PC-9 (cell line): ENCODE results near the gene CDC14B. TPM values are rescaled to one million over a fixed set of nuclear protein-coding genes. Genes with fewer than 3 reads are reported as not detected.

Source experiments
- BruUV-seq: library from RNA; stranded (reverse); fragments of 400-500 nt; replicated peaks from 2 replicates; lab custom pipeline; 2021; lab: Mats Ljungman, UMichigan
- CTCF ChIA-PET: fragments of 300-600 bp; sonication (Branson Sonifier 250); formaldehyde crosslinking; loops from one replicate; lab custom pipeline; 2022; ENCODE audit warnings: antibody characterized with exemption; lab: Charles Lee
- POLR2A ChIA-PET: fragments of 300-600 bp; sonication (Branson Sonifier 250); formaldehyde crosslinking; loops from one replicate; lab custom pipeline; 2022; ENCODE audit warnings: antibody characterized with exemption; ENCODE audit not compliant: unreplicated experiment; lab: Charles Lee
- DNase-seq, 2 experiments: peaks; one replicate each; pipeline versions ENCODE4 v3.0.0 to v3.0.0-alpha.2; 2015 to 2022; ENCODE audit warnings: mixed read lengths in 1 of 2
- H2AFZ ChIP-seq: fragments of 200-600 bp; sonication (generic); 2 replicates; pipeline ENCODE4 v1.8.1; 2017; ENCODE audit warnings: antibody characterized with exemption
- H3F3A ChIP-seq: fragments of 200-600 bp; sonication (generic); 2 replicates; pipeline ENCODE4 v1.8.1; 2017; ENCODE audit warnings: antibody characterized with exemption, mild to moderate bottlenecking, low read depth; ENCODE audit not compliant: insufficient read depth
- H3K27ac ChIP-seq: fragments of 200-600 bp; sonication (generic); 2 replicates; pipeline ENCODE4 v1.6.1; 2016; ENCODE audit warnings: mixed run types
- H3K27me3 ChIP-seq: fragments of 200-600 bp; sonication (generic); 2 replicates; pipeline ENCODE4 v1.6.1; 2016; ENCODE audit warnings: low read depth, mixed run types; ENCODE audit not compliant: insufficient read depth
- H3K36me3 ChIP-seq: fragments of 200-600 bp; sonication (generic); 2 replicates; pipeline ENCODE4 v1.6.1; 2016; ENCODE audit warnings: low read depth, mixed run types
- H3K4me1 ChIP-seq: fragments of 200-600 bp; sonication (generic); replicated peaks from 2 replicates; pipeline ENCODE4 v1.6.1; 2016; ENCODE audit warnings: mixed run types; ENCODE audit not compliant: insufficient read depth
- H3K4me2 ChIP-seq: fragments of 200-600 bp; sonication (generic); 2 replicates; pipeline ENCODE4 v1.6.1; 2017; ENCODE audit warnings: mixed run types
- H3K4me3 ChIP-seq: fragments of 200-600 bp; sonication (generic); 2 replicates; pipeline ENCODE4 v1.6.1; 2016; ENCODE audit warnings: mixed run types
- H3K79me2 ChIP-seq: fragments of 200-600 bp; sonication (generic); 2 replicates; pipeline ENCODE4 v1.6.1; 2017; ENCODE audit warnings: low read depth, mixed run types
- H3K9me2 ChIP-seq: fragments of 200-600 bp; sonication (generic); 2 replicates; pipeline ENCODE4 v1.8.1; 2017; ENCODE audit warnings: mild to moderate bottlenecking; ENCODE audit not compliant: insufficient read depth
- H3K9me3 ChIP-seq: fragments of 200-600 bp; sonication (generic); 2 replicates; pipeline ENCODE4 v1.8.1; 2016; ENCODE audit warnings: low read depth; ENCODE audit not compliant: insufficient read depth
- H4K20me1 ChIP-seq: fragments of 200-600 bp; sonication (generic); 2 replicates; pipeline ENCODE4 v1.8.1; 2017; ENCODE audit not compliant: insufficient read depth
- EZH2 ChIP-seq: fragments of 200-600 bp; sonication (generic); IDR thresholded peaks from 2 replicates; pipeline ENCODE4 v1.8.0; 2017; ENCODE audit warnings: antibody characterized with exemption, low read depth
- intact Hi-C: fragments of 100-400 bp; cut with micrococcal nuclease; formaldehyde crosslinking; loops from one replicate; pipeline ENCODE4 v1.10.0; 2022; ENCODE audit not compliant: unreplicated experiment
- total RNA-seq: library from RNA; stranded (reverse); gene quantifications from 2 replicates; pipeline ENCODE4 v1.2.3, GENCODE V29; 2021
- TF ChIP-seq, protein P1 (sequence below): fragments of 200-600 bp; sonication (generic); conservative IDR thresholded peaks from 2 replicates; pipeline ENCODE4 v1.6.1; 2017; ENCODE audit warnings: mixed run types, antibody characterized with exemption, mild to moderate bottlenecking, moderate library complexity

The CDC14B gene
- total RNA-seq, 1 experiment from 2014 or later = 47.2 TPM

DNA sequence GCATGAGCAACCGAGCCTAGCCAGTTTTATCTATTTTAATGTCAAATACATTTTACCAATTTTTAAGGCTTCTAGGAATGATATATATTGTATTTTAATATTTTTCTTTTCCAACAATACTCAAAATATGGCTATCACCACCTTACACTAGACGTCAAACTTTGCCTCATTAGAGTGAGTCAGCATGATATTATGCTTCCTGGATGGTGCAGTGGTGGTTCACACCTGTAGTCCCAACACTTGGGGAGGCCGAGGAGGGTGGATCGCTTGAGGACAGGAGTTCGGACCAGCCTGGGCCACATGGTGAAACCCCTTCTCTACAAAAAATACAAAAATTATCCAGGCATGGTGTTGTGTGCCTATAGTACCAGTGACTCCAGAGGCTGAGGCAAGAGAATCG is 7.3 kb upstream of the CDC14B start:
- no peaks in the 10 kb centered on the region; the same call in 1 of the 2 replicates for H3K9me2 ChIP-seq
- H2AFZ ChIP-seq = peak overlapping the region; percentile 77
- intact Hi-C loops = loop anchor here (10.0 kb wide), 1 partner anchor 1122 kb away; no protein-coding TSS in a partner anchor
- no peaks in the 10 kb centered on the region for H3K27me3 ChIP-seq
- H3K36me3 ChIP-seq = no peaks in the 10 kb centered on the region
- DNase-seq = peak; percentile 38 to 66
- ChIA-PET CTCF (no interaction called here), POLR2A (interaction anchor here (0.7 kb wide), 2 partner anchors 15 to 1759 kb away, joined by 3 to 4 read pairs; no protein-coding TSS in a partner anchor)
- no peaks in the 10 kb centered on the region for H4K20me1 ChIP-seq
- peak overlapping the region; percentile 94 for H3K27ac ChIP-seq
- H3F3A ChIP-seq = peaks cover 20% of the 10 kb centered on the region
- H3K4me3 ChIP-seq = peak overlapping the region; percentile 27; the same call in 1 of the 2 replicates
- H3K79me2 ChIP-seq = no peaks in the 10 kb centered on the region
- no TSS peak for BruUV-seq
- H3K9me3 ChIP-seq = no peaks in the 10 kb centered on the region
- H3K4me2 ChIP-seq = peak overlapping the region; percentile 66
- peaks cover 22% of the 10 kb centered on the region for H3K4me1 ChIP-seq
- TF ChIP-seq EZH2 = no peak
- TF ChIP-seq, protein P1, sequence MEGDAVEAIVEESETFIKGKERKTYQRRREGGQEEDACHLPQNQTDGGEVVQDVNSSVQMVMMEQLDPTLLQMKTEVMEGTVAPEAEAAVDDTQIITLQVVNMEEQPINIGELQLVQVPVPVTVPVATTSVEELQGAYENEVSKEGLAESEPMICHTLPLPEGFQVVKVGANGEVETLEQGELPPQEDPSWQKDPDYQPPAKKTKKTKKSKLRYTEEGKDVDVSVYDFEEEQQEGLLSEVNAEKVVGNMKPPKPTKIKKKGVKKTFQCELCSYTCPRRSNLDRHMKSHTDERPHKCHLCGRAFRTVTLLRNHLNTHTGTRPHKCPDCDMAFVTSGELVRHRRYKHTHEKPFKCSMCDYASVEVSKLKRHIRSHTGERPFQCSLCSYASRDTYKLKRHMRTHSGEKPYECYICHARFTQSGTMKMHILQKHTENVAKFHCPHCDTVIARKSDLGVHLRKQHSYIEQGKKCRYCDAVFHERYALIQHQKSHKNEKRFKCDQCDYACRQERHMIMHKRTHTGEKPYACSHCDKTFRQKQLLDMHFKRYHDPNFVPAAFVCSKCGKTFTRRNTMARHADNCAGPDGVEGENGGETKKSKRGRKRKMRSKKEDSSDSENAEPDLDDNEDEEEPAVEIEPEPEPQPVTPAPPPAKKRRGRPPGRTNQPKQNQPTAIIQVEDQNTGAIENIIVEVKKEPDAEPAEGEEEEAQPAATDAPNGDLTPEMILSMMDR = no peak

DNA sequence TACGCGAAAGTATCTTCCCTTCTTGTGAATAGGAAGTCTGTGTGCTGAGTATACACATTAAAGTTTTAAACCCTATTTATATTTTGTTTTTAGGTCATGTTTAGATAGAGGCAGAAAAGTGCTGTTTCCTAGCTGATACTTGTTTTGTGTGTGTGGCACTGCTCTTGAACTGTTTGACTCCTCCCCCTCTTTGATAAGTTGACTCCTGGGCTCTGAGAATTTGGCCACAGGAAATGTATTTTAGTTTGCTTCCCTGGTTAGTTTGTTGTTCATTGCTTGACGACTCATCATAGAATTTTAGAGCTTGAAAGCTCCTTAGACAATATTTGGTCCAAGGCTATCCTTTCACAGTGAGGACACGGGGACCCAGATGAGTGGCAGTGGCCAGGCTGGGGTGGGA is 2.0 kb upstream of the CDC14B start:
- TF ChIP-seq EZH2 = no peak
- TF ChIP-seq, protein P1 = no peak
- H3K27ac ChIP-seq = peak overlapping the region; percentile 67
- ChIA-PET CTCF (interaction anchor here (0.7 kb wide), 2 partner anchors 45 to 181 kb away, joined by 4 to 6 read pairs; no protein-coding TSS in a partner anchor), POLR2A (interaction anchor here (0.5 to 0.9 kb wide), 3 partner anchors 201 to 277 kb away, joined by 4 to 28 read pairs (median 6); no protein-coding TSS in a partner anchor)
- DNase-seq = peak; percentile 12 to 45
- H4K20me1 ChIP-seq = peaks cover 10% of the 10 kb centered on the region
- H3K9me2 ChIP-seq = no peaks in the 10 kb centered on the region; the same call in 1 of the 2 replicates
- peak overlapping the region; percentile 95 for H3K4me2 ChIP-seq
- peaks cover 21% of the 10 kb centered on the region for H3F3A ChIP-seq
- H3K36me3 ChIP-seq = 0 out of 2 replicates have a peak, but pooled peaks cover 3% of the 10 kb centered on the region
- H3K79me2 ChIP-seq = peaks cover 23% of the 10 kb centered on the region
- H3K4me3 ChIP-seq = peak overlapping the region; percentile 74; the same call in 1 of the 2 replicates
- BruUV-seq = no TSS peak
- H3K9me3 ChIP-seq = no peaks in the 10 kb centered on the region
- no peaks in the 10 kb centered on the region for H3K27me3 ChIP-seq
- peak overlapping the region; percentile 65 for H2AFZ ChIP-seq
- peaks cover 37% of the 10 kb centered on the region for H3K4me1 ChIP-seq
- intact Hi-C loops = loop anchor here (1.0 to 10.0 kb wide), 3 partner anchors 30 to 1117 kb away; no protein-coding TSS in a partner anchor

DNA sequence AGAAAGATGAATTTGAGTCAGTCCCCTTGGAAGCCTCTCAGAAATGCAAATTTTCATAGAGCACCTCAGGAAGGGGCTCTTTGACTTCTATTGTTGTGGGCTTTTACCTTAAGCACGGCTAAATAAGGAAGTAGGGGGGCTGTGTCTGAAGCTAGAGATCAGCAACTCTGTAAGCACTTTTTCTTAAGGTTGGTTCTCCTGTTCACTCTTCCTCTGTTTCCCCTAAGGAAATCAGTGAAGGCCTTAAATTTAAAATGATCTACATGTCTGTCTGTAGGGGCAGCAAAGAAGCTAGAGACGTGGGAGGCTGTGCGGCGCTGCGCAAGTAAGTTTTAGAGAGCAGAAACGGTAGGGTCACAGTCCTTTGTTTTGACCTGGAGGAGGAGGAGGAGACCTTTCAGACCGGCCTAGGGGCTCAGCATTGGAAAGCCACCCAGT is 1.2 kb upstream of the CDC14B start:
- H3K4me1 ChIP-seq = peaks cover 31% of the 10 kb centered on the region
- no TSS peak for BruUV-seq
- H3K9me2 ChIP-seq = no peaks in the 10 kb centered on the region; the same call in 1 of the 2 replicates
- peaks cover 29% of the 10 kb centered on the region for H3K79me2 ChIP-seq
- H4K20me1 ChIP-seq = peaks cover 10% of the 10 kb centered on the region
- intact Hi-C loops = loop anchor here (1.0 to 10.0 kb wide), 4 partner anchors 30 to 1116 kb away; partner anchors contain the start of gene ZNF367
- H3K27ac ChIP-seq = peak overlapping the region; percentile 67
- peaks cover 17% of the 10 kb centered on the region; the same call in 1 of the 2 replicates for H3F3A ChIP-seq
- H3K4me3 ChIP-seq = peak overlapping the region; percentile 74
- H3K9me3 ChIP-seq = no peaks in the 10 kb centered on the region
- no peak for TF ChIP-seq EZH2
- TF ChIP-seq, protein P1 = no peak
- H2AFZ ChIP-seq = peak overlapping the region; percentile 93
- CTCF ChIA-PET = interaction anchor here (0.7 kb wide), 2 partner anchors 45 to 180 kb away, joined by 4 to 6 read pairs; no protein-coding TSS in a partner anchor
- 0 out of 2 replicates have a peak, but pooled peaks cover 3% of the 10 kb centered on the region for H3K36me3 ChIP-seq
- no peaks in the 10 kb centered on the region for H3K27me3 ChIP-seq
- POLR2A ChIA-PET = interaction anchor here (0.9 kb wide), 1 partner anchor 276 kb away, joined by 28 read pairs; no protein-coding TSS in a partner anchor
- H3K4me2 ChIP-seq = peak overlapping the region; percentile 95
- peak in 1 of 2 experiments; percentile 35 for DNase-seq
